A673 (cell line): ENCODE results near the gene APOF.

ENCODE experiments used
- EZH2 ChIP-seq: fragments of 200-600 bp; sonication (generic); IDR thresholded peaks from 2 replicates; pipeline ENCODE4 v1.6.1; 2017; ENCODE audit warnings: borderline replicate concordance, low read depth, mild to moderate bottlenecking, mixed read lengths, antibody characterized with exemption, low read length; ENCODE audit not compliant: poor library complexity, severe bottlenecking
- TF ChIP-seq, protein P1 (sequence below): fragments of 300-800, 200-600 bp; sonication (generic); conservative IDR thresholded peaks from 2 replicates; pipeline ENCODE4 v1.5.1; 2017; ENCODE audit warnings: low read depth, mild to moderate bottlenecking, antibody characterized with exemption, low read length, moderate library complexity, mixed read lengths

DNA sequence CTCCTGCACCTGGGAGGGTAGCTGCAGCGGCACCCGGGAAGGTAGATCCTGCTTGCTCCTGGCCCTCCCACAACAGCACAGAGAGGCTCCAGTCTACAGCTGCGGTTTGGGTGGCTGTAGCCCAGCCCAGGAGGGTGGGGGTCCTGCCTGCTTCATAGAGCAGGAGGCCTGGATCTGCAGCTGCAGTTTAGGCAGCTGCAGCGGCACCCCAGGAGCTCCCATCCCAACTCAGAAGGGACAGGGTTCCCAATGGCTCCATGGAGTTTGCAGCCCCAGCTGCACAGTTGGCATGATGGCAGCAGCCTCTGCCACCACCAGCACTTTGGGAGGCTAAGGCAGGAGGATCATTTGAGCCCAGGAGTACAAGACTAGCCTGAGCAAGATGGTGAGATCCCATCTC lies 48.1 kb upstream of the APOF start:
- TF ChIP-seq, protein P1, sequence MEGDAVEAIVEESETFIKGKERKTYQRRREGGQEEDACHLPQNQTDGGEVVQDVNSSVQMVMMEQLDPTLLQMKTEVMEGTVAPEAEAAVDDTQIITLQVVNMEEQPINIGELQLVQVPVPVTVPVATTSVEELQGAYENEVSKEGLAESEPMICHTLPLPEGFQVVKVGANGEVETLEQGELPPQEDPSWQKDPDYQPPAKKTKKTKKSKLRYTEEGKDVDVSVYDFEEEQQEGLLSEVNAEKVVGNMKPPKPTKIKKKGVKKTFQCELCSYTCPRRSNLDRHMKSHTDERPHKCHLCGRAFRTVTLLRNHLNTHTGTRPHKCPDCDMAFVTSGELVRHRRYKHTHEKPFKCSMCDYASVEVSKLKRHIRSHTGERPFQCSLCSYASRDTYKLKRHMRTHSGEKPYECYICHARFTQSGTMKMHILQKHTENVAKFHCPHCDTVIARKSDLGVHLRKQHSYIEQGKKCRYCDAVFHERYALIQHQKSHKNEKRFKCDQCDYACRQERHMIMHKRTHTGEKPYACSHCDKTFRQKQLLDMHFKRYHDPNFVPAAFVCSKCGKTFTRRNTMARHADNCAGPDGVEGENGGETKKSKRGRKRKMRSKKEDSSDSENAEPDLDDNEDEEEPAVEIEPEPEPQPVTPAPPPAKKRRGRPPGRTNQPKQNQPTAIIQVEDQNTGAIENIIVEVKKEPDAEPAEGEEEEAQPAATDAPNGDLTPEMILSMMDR = no peak
- TF ChIP-seq EZH2 = no peak
